ENCODE measurements around the gene C2orf15. TPM values are rescaled to one million over a fixed set of nuclear protein-coding genes. Genes with fewer than 3 reads are reported as not detected.

The C2orf15 gene
- total and polyA plus RNA-seq, 2 of the 8 experiments (the other 6 are each of a cell fraction or from before 2014, with no cell fraction given), result 3.6 to 6.5 TPM

GRCh38 chr2:99106913-99107312 lies 34.6 kb upstream of the C2orf15 start:
- H3K23me2 ChIP-seq (ENCODE audit: low read depth, low read length), result no peaks in the 10 kb centered on the region
- no peak overlapping the region for H3K9ac ChIP-seq (replicated peaks in 1 of 4; ENCODE audit: extremely low read depth in 1 of 4, low read depth in 3 of 4, low read length in 3 of 4)
- no peak overlapping the region for H2AFZ ChIP-seq (ENCODE audit: low read length)
- H3K4me2 ChIP-seq (ENCODE audit: insufficient read depth in 1 of 2, low read depth in 2 of 2, low read length in 2 of 2), result no peak overlapping the region
- no peak overlapping the region for H3K4ac ChIP-seq (replicated peaks; ENCODE audit: insufficient read length, low read depth, low read length)
- no peak overlapping the region for H2BK15ac ChIP-seq (ENCODE audit: low read length)
- no peak for FAIRE-seq
- H4K5ac ChIP-seq (ENCODE audit: insufficient read length, low read depth, low read length), result no peak overlapping the region
- no peak for TF ChIP-seq RXRA (IDR thresholded peaks at IDR 0.05; ENCODE audit: insufficient read depth, low read depth, low read length)
- no peak for TF ChIP-seq TBP (IDR thresholded peaks at IDR 0.05; ENCODE audit: low read depth, low read length)
- H3K9me3 ChIP-seq (ENCODE audit: insufficient read depth in 2 of 2, low read depth in 1 of 2, low read length in 1 of 2), result no peaks in the 10 kb centered on the region
- H2BK12ac ChIP-seq (ENCODE audit: low read depth, low read length), result no peak overlapping the region
- H3K27me3 ChIP-seq (replicated peaks in 1 of 4; ENCODE audit: control insufficient read depth in 3 of 4, extremely low read depth in 1 of 4, insufficient read depth in 3 of 4, low read length in 3 of 4), result no peaks in the 10 kb centered on the region
- H4K20me1 ChIP-seq (replicated peaks in 1 of 2; ENCODE audit: control insufficient read depth in 1 of 2, insufficient read depth in 2 of 2, low read length in 2 of 2), result no peaks in the 10 kb centered on the region
- H2BK20ac ChIP-seq (ENCODE audit: low read length), result no peak overlapping the region
- H3K56ac ChIP-seq (replicated peaks; ENCODE audit: insufficient read length, low read depth, low read length), result no peak overlapping the region
- no peak overlapping the region for H3K4me3 ChIP-seq (ENCODE audit: extremely low read depth in 1 of 4, insufficient read depth in 2 of 4, low read depth in 3 of 4, low read length in 4 of 4)
- H3K27ac ChIP-seq (ENCODE audit: low read depth, low read length), result no peak overlapping the region
- CTCF ChIA-PET (ENCODE audit: partially characterized antibody), result no interaction called here
- no peak overlapping the region for H2AK5ac ChIP-seq (ENCODE audit: low read depth, low read length)
- H4K91ac ChIP-seq (replicated peaks; ENCODE audit: insufficient read length, low read length), result no peak overlapping the region
- no peak for DNase-seq (ENCODE audit: low read depth in 1 of 2, low spot score in 2 of 2)
- no peaks in the 10 kb centered on the region for H3K36me3 ChIP-seq (ENCODE audit: control insufficient read depth in 2 of 4, insufficient read depth in 4 of 4, low read length in 3 of 4)
- no peaks in the 10 kb centered on the region for H3K79me1 ChIP-seq (ENCODE audit: low read depth, low read length)
- H3K79me2 ChIP-seq (ENCODE audit: control insufficient read depth in 1 of 2, insufficient read depth in 2 of 2, low read length in 2 of 2), result no peaks in the 10 kb centered on the region
- no peak overlapping the region for H3K14ac ChIP-seq (ENCODE audit: insufficient read length)
- H3K18ac ChIP-seq (ENCODE audit: extremely low read depth, low read length), result no peak overlapping the region
- H3K4me1 ChIP-seq (replicated peaks in 1 of 4; ENCODE audit: control insufficient read depth in 3 of 4, insufficient read depth in 4 of 4, low read length in 3 of 4), result no peaks in the 10 kb centered on the region
- H3K23ac ChIP-seq (ENCODE audit: insufficient read length), result no peak overlapping the region
- H2BK120ac ChIP-seq (replicated peaks; ENCODE audit: low read depth, low read length), result no peak overlapping the region
- POLR2A ChIA-PET (ENCODE audit: partially characterized antibody), result no interaction called here
- H4K8ac ChIP-seq (ENCODE audit: extremely low read depth, insufficient read depth, low read length), result no peak overlapping the region
- WGBS, 2 experiments (ENCODE audit: extremely low coverage in 1 of 2, insufficient coverage in 1 of 2, insufficient read length in 1 of 2, insufficient replicate concordance in 2 of 2, low coverage in 1 of 2, low lambda C conversion rate in 2 of 2, missing lambda C conversion rate in 1 of 2), result 81% methylated on average over 2 of the region's 2 CpGs; no CpG with 5 or more reads in 1 of the 2 experiments
- H2BK5ac ChIP-seq (ENCODE audit: low read depth, low read length), result no peak overlapping the region

All from H1 (cell line).